Esophagus squamous epithelium (tissue), 5 donors: ENCODE results near the gene TMEM50B. TPM values are rescaled to one million over a fixed set of nuclear protein-coding genes. Genes with fewer than 3 reads are reported as not detected.

Source experiments
- DNase-seq: peaks from one replicate; lab custom pipeline; 2025; lab: John Stamatoyannopoulos, UW
- H3K27ac ChIP-seq, 4 donors: fragments of 200-600 bp; sonication (generic); one replicate each; pipeline ENCODE4 v1.5.1; 2016 to 2019; ENCODE audit warnings: mild to moderate bottlenecking in 1 of 4
- H3K27me3 ChIP-seq, 4 donors: fragments of 200-600 bp; sonication (generic); 1 replicate in 3 of 4; 2 replicates in 1 of 4; pipeline versions ENCODE4 v1.5.1 to v1.6.0; 2017 to 2021; ENCODE audit warnings: antibody characterized with exemption in 1 of 4
- H3K36me3 ChIP-seq, 3 donors: fragments of 200-600 bp; sonication (generic); one replicate each; pipeline ENCODE4 v1.5.1; 2016 to 2019
- H3K4me1 ChIP-seq, 3 donors: fragments of 200-600 bp; sonication (generic); one replicate each; pipeline ENCODE4 v1.5.1; 2017 to 2019
- H3K4me3 ChIP-seq, 4 donors: fragments of 200-600 bp; sonication (generic); 1 replicate in 3 of 4; 2 replicates in 1 of 4; pipeline ENCODE4 v1.5.1; 2016 to 2019; ENCODE audit warnings: mild to moderate bottlenecking in 2 of 4, moderate library complexity in 1 of 4
- H3K9me3 ChIP-seq, 3 donors: fragments of 200-600 bp; sonication (generic); one replicate each; pipeline ENCODE4 v1.5.1; 2016 to 2019
- CTCF ChIP-seq, 6 experiments: fragments of 450-650 bp in 4 of 6; fragments of 200-600 bp in 2 of 6; sonication (generic) in 2 of 6; IDR thresholded peaks; one replicate each; pipeline ENCODE4 v1.5.1; 2016 to 2019; ENCODE audit warnings: antibody characterized with exemption in 6 of 6, mild to moderate bottlenecking in 4 of 6, moderate library complexity in 4 of 6
- POLR2A ChIP-seq, 4 donors: fragments of 450-650 bp; IDR thresholded peaks; one replicate each; pipeline ENCODE4 v1.6.1; 2017; ENCODE audit warnings: antibody characterized with exemption in 4 of 4, mild to moderate bottlenecking in 4 of 4, moderate library complexity in 3 of 4
- WGBS, 2 donors: methylation state at CpG; one replicate each; pipeline ENCODE4 v1.1.5; 2018; 5-methylcytosine and 5-hydroxymethylcytosine counted together
- intact Hi-C: fragments of 100-400 bp; cut with DNase I; formaldehyde crosslinking; loops from one replicate; pipeline ENCODE4 v1.15.0; 2022
- total RNA-seq, 4 donors: library from RNA; depleted of rRNA; stranded (reverse); fragments of >200 nt; gene quantifications; one replicate each; pipeline ENCODE4 v1.1.0, GENCODE V29; 2016
- donor health status: DM: yes; HTN: yes; CAD: no.

The TMEM50B gene
- total RNA-seq, 4 donors from 2014 or later = 18.3 to 48.1 (median 33.6) TPM

- H3K4me3 ChIP-seq = peak overlapping the region; percentile 62 to 77 (median 74)
- no peak for TF ChIP-seq CTCF (IDR thresholded peaks at IDR 0.05)
- TF ChIP-seq POLR2A (IDR thresholded peaks at IDR 0.05) = no peak
- H3K27me3 ChIP-seq = no peaks in the 10 kb centered on the region
- peak overlapping the region; percentile 78 to 90 (median 86) for H3K27ac ChIP-seq
- intact Hi-C loops = no loop called here
- no peaks in the 10 kb centered on the region for H3K9me3 ChIP-seq
- H3K36me3 ChIP-seq = no peaks in the 10 kb centered on the region
- no peak for DNase-seq
- H3K4me1 ChIP-seq = peaks cover 0 to 18% (median 7%) of the 10 kb centered on the region in 3 donors
- 11 to 13% methylated on average over 12 of the region's 12 CpGs for WGBS, 2 donors
Measured at GRCh38 chr21:33490991-33491372, 11.2 kb upstream of the TMEM50B start.

- no peaks in the 10 kb centered on the region for H3K36me3 ChIP-seq
- WGBS, 2 donors = 89 to 97% methylated on average over 4 of the region's 4 CpGs
- DNase-seq = no peak
- no peaks in the 10 kb centered on the region for H3K9me3 ChIP-seq
- no peak overlapping the region for H3K27ac ChIP-seq
- H3K27me3 ChIP-seq = no peaks in the 10 kb centered on the region
- no peak for TF ChIP-seq CTCF (IDR thresholded peaks at IDR 0.05)
- H3K4me1 ChIP-seq = peaks cover 0 to 18% (median 7%) of the 10 kb centered on the region in 3 donors
- intact Hi-C loops = no loop called here
- no peak overlapping the region for H3K4me3 ChIP-seq
Measured at GRCh38 chr21:33488936-33489335, 9.2 kb upstream of the TMEM50B start.

- Histone ChIP-seq H3K27ac (no peak overlapping the region), H3K9me3 (no peaks in the 10 kb centered on the region), H3K36me3 (no peaks in the 10 kb centered on the region), H3K4me1 (peaks cover 0 to 18% (median 7%) of the 10 kb centered on the region in 3 donors), H3K4me3 (no peak overlapping the region), H3K27me3 (no peaks in the 10 kb centered on the region)
- no peak for TF ChIP-seq POLR2A (IDR thresholded peaks at IDR 0.05)
- TF ChIP-seq CTCF (IDR thresholded peaks at IDR 0.05) = no peak
- WGBS, 2 donors = 89 to 90% methylated on average over 5 of the region's 5 CpGs
- intact Hi-C loops = no loop called here
- DNase-seq = no peak
Measured at GRCh38 chr21:33487996-33488395, 8.2 kb upstream of the TMEM50B start.

- DNase-seq = no peak
- Histone ChIP-seq H3K27ac (no peak overlapping the region), H3K4me1 (peaks cover 3 to 31% (median 9%) of the 10 kb centered on the region in 3 donors), H3K36me3 (no peaks in the 10 kb centered on the region), H3K9me3 (no peaks in the 10 kb centered on the region), H3K27me3 (no peaks in the 10 kb centered on the region), H3K4me3 (no peak overlapping the region)
- WGBS, 2 donors = 89 to 90% methylated on average over 3 to 9 of the region's 9 CpGs
- no peak for TF ChIP-seq CTCF (IDR thresholded peaks at IDR 0.05)
- no peak for TF ChIP-seq POLR2A (IDR thresholded peaks at IDR 0.05)
- intact Hi-C loops = no loop called here
Measured at GRCh38 chr21:33481314-33481943, 1.7 kb upstream of the TMEM50B start.

- H3K27ac ChIP-seq = peak overlapping the region; percentile 92 to 100 (median 96)
- no peaks in the 10 kb centered on the region for H3K27me3 ChIP-seq
- no peak for DNase-seq
- intact Hi-C loops = no loop called here
- H3K9me3 ChIP-seq = no peaks in the 10 kb centered on the region
- no peaks in the 10 kb centered on the region for H3K36me3 ChIP-seq
- 11 to 20% methylated on average over 15 to 17 of the region's 17 CpGs for WGBS, 2 donors
- TF ChIP-seq CTCF (IDR thresholded peaks at IDR 0.05) (no peak), POLR2A (IDR thresholded peaks at IDR 0.05) (no peak)
- H3K4me1 ChIP-seq = peaks cover 3 to 31% (median 9%) of the 10 kb centered on the region in 3 donors
- H3K4me3 ChIP-seq = peak overlapping the region; percentile 85 to 100 (median 90)
Measured at GRCh38 chr21:33480481-33481103, 818 bp upstream of the TMEM50B start.
